OCI-LY7 (cell line): ENCODE results near the gene IFNA7. TPM values are rescaled to one million over a fixed set of nuclear protein-coding genes. Genes with fewer than 3 reads are reported as not detected.
"Not testable (repeated sequence)": the region's sequence is repeated elsewhere in the genome, so short reads cannot be mapped to it uniquely, and the experiment has no call there.

ENCODE experiments used
- BruUV-seq: library from RNA; stranded (reverse); fragments of 400-500 nt; replicated peaks from 2 replicates; lab custom pipeline; 2021; lab: Mats Ljungman, UMichigan
- CTCF ChIA-PET: fragments of 300-600 bp; sonication (Branson Sonifier 250); formaldehyde crosslinking; loops from one replicate; lab custom pipeline; 2022; ENCODE audit warnings: antibody characterized with exemption; ENCODE audit not compliant: unreplicated experiment; lab: Charles Lee
- POLR2A ChIA-PET: fragments of 300-600 bp; sonication (Branson Sonifier 250); formaldehyde crosslinking; loops from one replicate; lab custom pipeline; 2022; ENCODE audit warnings: antibody characterized with exemption; lab: Charles Lee
- DNase-seq: peaks from one replicate; pipeline ENCODE4 v3.0.0-alpha.2; 2015; ENCODE audit warnings: low spot score
- H2AFZ ChIP-seq: fragments of 200-600 bp; sonication (generic), shearing (Covaris generic); 2 replicates; pipeline ENCODE4 v1.6.1; 2014; ENCODE audit warnings: mild to moderate bottlenecking, antibody characterized with exemption, low read length, moderate library complexity
- H3K27ac ChIP-seq: fragments of 200-600 bp; sonication (generic); 2 replicates; pipeline ENCODE4 v1.5.1; 2014; ENCODE audit warnings: mixed run types, low read depth, mild to moderate bottlenecking, moderate library complexity, low read length, inconsistent platforms; ENCODE audit not compliant: poor library complexity, severe bottlenecking
- H3K36me3 ChIP-seq: fragments of 200-600 bp; sonication (generic); 2 replicates; pipeline ENCODE4 v1.6.1; 2014; ENCODE audit warnings: mild to moderate bottlenecking, antibody characterized with exemption, low read length, moderate library complexity, mixed read lengths; ENCODE audit not compliant: insufficient read depth
- H3K4me1 ChIP-seq: fragments of 200-600 bp; sonication (generic); 2 replicates; pipeline ENCODE4 v1.5.1; 2014; ENCODE audit warnings: mild to moderate bottlenecking, low read length; ENCODE audit not compliant: insufficient read depth, poor library complexity, severe bottlenecking
- H3K4me2 ChIP-seq: fragments of 200-600 bp; sonication (generic); 2 replicates; pipeline ENCODE4 v1.6.1; 2014; ENCODE audit warnings: mild to moderate bottlenecking, low read length
- H3K4me3 ChIP-seq: fragments of 200-600 bp; sonication (generic); 2 replicates; pipeline ENCODE4 v1.5.1; 2014; ENCODE audit warnings: mild to moderate bottlenecking, low read depth, low read length; ENCODE audit not compliant: poor library complexity, severe bottlenecking
- H3K79me2 ChIP-seq: fragments of 200-600 bp; sonication (generic); 2 replicates; pipeline ENCODE4 v1.6.1; 2016; ENCODE audit warnings: low read depth, mild to moderate bottlenecking, low read length, moderate library complexity, mixed read lengths; ENCODE audit not compliant: insufficient read depth
- H3K9me2 ChIP-seq: fragments of 200-600 bp; sonication (generic); 2 replicates; pipeline ENCODE4 v1.6.1; 2016; ENCODE audit warnings: mild to moderate bottlenecking, low read length, mixed read lengths; ENCODE audit not compliant: insufficient read depth
- H3K9me3 ChIP-seq: fragments of 200-600 bp; sonication (generic); 2 replicates; pipeline ENCODE4 v1.6.1; 2014; ENCODE audit warnings: mild to moderate bottlenecking, mixed run types, low read length, mixed read lengths
- H4K20me1 ChIP-seq: fragments of 200-600 bp; sonication (generic); 2 replicates; pipeline ENCODE4 v1.6.1; 2014; ENCODE audit warnings: mild to moderate bottlenecking, antibody characterized with exemption, low read length, moderate library complexity, mixed read lengths; ENCODE audit not compliant: insufficient read depth
- intact Hi-C: fragments of 100-400 bp; cut with micrococcal nuclease; formaldehyde crosslinking; loops from one replicate; pipeline ENCODE4 v1.10.0; 2022; ENCODE audit not compliant: unreplicated experiment
- total RNA-seq, 2 experiments: library from RNA; depleted of rRNA in 1 of 2; stranded (reverse); fragments of >200 nt in 1 of 2; shearing (Covaris generic) in 1 of 2; gene quantifications; 2 replicates each; pipeline ENCODE4 v1.2.3, GENCODE V29; 2014 to 2022
- TF ChIP-seq, protein P1 (sequence below): fragments of 200-600 bp; sonication (generic); conservative IDR thresholded peaks from 2 replicates; pipeline ENCODE4 v1.5.1; 2014; ENCODE audit warnings: mild to moderate bottlenecking, antibody characterized with exemption, low read length, moderate library complexity, mixed read lengths

IFNA7 gene
- total RNA-seq, 2 experiments from 2014 or later = not detected

DNA sequence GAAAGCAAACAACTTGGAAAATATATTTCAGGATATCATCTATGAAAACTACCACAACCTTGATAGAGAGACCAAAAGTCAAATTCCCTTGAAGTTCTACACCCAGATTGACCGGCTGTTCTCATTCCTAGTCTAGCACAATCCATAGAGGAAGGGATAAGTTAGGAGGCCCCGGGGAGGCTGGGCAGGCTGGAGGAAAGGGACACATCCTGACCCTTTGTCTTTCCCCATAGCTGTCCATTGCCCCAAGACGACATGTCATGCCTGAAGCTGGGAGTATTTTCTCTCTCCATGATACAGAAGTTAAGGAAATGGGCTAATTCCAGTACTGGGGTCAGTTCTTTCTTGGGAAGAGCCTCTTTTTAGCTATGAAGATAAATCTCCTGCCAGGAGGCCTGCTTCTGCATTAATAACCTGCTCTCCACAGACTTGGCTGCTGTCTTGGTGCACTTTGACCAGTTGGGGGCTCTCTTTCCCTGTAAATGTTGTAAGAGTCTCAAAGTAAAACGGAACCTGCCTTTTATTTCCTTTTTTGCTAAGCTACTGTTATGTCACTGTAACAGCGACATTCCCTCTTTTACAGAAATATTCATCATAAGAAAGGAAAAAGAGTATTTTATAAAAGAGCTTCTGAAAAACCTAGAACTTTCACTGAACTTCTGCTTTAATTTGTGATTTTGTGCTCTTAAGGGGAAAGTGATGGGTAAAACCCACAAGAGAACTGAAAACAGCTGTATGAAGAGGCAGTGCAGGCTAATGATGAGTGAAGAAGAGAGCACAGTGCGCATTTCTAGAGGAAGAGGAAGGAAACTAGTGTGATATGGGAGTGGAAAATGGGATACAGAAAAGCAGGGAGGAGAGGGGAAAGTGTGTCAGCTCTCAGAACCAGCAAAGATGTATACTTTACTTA is 6.9 kb downstream of the IFNA7 start:
- H3K4me1 ChIP-seq, H3K9me2 ChIP-seq, BruUV-seq, H3K4me3 ChIP-seq, CTCF ChIA-PET, H3K36me3 ChIP-seq, H4K20me1 ChIP-seq, H3K79me2 ChIP-seq, H2AFZ ChIP-seq, H3K9me3 ChIP-seq, H3K27ac ChIP-seq: not testable (repeated sequence)
- peak; percentile 40 for DNase-seq
- TF ChIP-seq, protein P1, sequence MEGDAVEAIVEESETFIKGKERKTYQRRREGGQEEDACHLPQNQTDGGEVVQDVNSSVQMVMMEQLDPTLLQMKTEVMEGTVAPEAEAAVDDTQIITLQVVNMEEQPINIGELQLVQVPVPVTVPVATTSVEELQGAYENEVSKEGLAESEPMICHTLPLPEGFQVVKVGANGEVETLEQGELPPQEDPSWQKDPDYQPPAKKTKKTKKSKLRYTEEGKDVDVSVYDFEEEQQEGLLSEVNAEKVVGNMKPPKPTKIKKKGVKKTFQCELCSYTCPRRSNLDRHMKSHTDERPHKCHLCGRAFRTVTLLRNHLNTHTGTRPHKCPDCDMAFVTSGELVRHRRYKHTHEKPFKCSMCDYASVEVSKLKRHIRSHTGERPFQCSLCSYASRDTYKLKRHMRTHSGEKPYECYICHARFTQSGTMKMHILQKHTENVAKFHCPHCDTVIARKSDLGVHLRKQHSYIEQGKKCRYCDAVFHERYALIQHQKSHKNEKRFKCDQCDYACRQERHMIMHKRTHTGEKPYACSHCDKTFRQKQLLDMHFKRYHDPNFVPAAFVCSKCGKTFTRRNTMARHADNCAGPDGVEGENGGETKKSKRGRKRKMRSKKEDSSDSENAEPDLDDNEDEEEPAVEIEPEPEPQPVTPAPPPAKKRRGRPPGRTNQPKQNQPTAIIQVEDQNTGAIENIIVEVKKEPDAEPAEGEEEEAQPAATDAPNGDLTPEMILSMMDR = peak; percentile 73
- peak overlapping the region; percentile 26; the same call in 1 of the 2 replicates for H3K4me2 ChIP-seq
- POLR2A ChIA-PET = interaction anchor here (0.6 kb wide), 1 partner anchor 211 kb away, joined by 5 read pairs; no protein-coding TSS in a partner anchor
- intact Hi-C loops = loop anchor here (10.0 kb wide), 1 partner anchor 590 kb away; no protein-coding TSS in a partner anchor

DNA sequence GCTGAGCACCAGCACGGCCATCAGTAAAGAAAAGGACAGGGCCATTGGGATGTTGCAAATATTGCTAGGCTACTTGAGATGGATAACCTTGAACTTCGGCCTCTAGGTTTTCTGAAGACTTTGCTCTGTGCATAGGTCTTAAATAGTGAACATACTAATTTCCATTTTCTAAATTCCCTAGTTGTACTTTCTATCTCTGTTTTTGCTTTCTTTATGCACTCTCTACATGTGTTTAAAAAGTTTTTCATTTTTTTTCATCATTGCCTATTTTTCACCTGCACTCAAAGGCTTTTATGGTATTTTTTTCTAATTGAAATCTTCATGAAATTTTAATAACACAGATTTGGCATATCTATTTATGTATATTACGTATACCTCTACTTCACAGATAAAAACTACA is 14.5 kb downstream of the IFNA7 start, which contains the start of gene IFNA4:
IFNA4 (minus strand) TSS at position 101 of the 400 bp plus-strand sequence; CDS start at position 45, 56 bp downstream.
- H3K9me2 ChIP-seq, H3K4me1 ChIP-seq, H3K79me2 ChIP-seq, H2AFZ ChIP-seq, H3K4me3 ChIP-seq, H4K20me1 ChIP-seq, intact Hi-C loops, H3K9me3 ChIP-seq, CTCF ChIA-PET, BruUV-seq, H3K27ac ChIP-seq, DNase-seq, POLR2A ChIA-PET, H3K36me3 ChIP-seq, H3K4me2 ChIP-seq: not testable (repeated sequence)

DNA sequence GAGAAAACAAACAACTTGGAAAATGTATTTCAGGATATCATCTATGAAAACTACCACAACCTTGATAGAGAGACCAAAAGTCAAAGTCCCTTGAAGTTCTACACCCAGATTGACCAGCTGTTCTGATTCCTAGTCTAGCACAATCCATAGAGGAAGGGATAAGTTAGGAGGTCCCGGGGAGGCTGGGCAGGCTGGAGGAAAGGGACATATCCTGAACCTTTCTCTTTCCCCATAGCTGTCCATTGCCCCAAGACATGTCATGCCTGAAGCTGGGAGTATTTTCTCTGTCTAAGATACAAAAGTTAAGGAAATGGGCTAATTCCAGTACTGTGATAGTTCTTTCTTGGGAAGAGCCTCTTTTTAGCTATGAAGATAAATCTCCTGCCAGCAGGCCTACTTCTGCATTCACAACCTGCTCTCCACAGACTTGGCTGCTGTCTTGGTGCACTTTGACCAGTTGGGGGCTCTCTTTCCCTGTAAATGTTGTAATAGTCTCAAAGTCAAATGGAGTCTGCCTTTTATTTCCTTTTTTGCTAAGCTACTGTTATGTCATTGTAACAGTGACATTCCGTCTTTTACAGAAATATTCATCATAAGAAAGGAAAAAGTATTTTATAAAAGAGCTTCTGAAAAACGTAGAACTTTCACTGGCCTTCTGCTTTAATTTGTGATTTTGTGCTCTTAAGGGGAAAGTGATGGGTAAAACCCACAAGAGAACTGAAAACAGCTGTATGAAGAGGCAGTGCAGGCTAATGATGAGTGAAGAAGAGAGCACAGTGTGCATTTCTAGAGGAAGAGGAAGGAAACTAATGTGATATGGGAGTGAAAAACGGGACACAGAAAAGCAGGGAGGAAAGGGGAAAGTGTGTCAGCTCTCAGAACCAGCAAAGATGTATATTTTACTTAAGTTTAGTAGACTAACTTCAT is 18.9 kb downstream of the IFNA7 start:
- H3K4me1 ChIP-seq, H3K4me3 ChIP-seq, H3K36me3 ChIP-seq, H3K27ac ChIP-seq, CTCF ChIA-PET, H3K4me2 ChIP-seq, H4K20me1 ChIP-seq, H3K79me2 ChIP-seq, H3K9me3 ChIP-seq, intact Hi-C loops, H3K9me2 ChIP-seq, BruUV-seq, H2AFZ ChIP-seq: not testable (repeated sequence)
- TF ChIP-seq, protein P1 = peak; percentile 74
- POLR2A ChIA-PET = interaction anchor here (0.7 kb wide), 1 partner anchor 16 kb away, joined by 3 read pairs; no protein-coding TSS in a partner anchor
- peak; percentile 12 for DNase-seq
